Small intestine (tissue), 7 donors: ENCODE measurements around the gene TGFBR1. TPM values are rescaled to one million over a fixed set of nuclear protein-coding genes. Genes with fewer than 3 reads are reported as not detected.

Source experiments
- DNase-seq, 2 donors: peaks; one replicate each; pipeline versions ENCODE4 v3.0.0 to v3.0.0-alpha.2; 2013
- FAIRE-seq: peaks from 2 replicates; lab custom pipeline; 2012; peaks lifted over from hg19 to GRCh38; lab: Jason Lieb, UNC
- H3K27ac ChIP-seq, 3 donors: one replicate each; pipeline ENCODE4 v1.5.1; 2013; ENCODE audit warnings: low read length in 2 of 3, mild to moderate bottlenecking in 2 of 3, control low read depth in 1 of 3, inconsistent platforms in 1 of 3, low read depth in 1 of 3, moderate library complexity in 1 of 3
- H3K27me3 ChIP-seq, 3 donors: one replicate each; pipeline ENCODE4 v1.6.1; 2013; ENCODE audit warnings: low read length in 3 of 3, inconsistent platforms in 1 of 3; ENCODE audit not compliant: control insufficient read depth in 3 of 3, insufficient read depth in 3 of 3
- H3K36me3 ChIP-seq, 3 donors: one replicate each; pipeline ENCODE4 v1.6.1; 2013; ENCODE audit warnings: low read length in 3 of 3, inconsistent platforms in 1 of 3, low read depth in 1 of 3, mild to moderate bottlenecking in 1 of 3, moderate library complexity in 1 of 3; ENCODE audit not compliant: control insufficient read depth in 3 of 3, insufficient read depth in 2 of 3
- H3K4me1 ChIP-seq, 3 donors: one replicate each; pipeline ENCODE4 v1.6.1; 2013; ENCODE audit warnings: low read length in 2 of 3, inconsistent platforms in 1 of 3, low read depth in 1 of 3, mild to moderate bottlenecking in 1 of 3, moderate library complexity in 1 of 3; ENCODE audit not compliant: control insufficient read depth in 3 of 3, insufficient read depth in 2 of 3
- H3K4me3 ChIP-seq, 3 donors: one replicate each; pipeline ENCODE4 v1.5.1; 2013; ENCODE audit warnings: low read length in 3 of 3, control low read depth in 1 of 3, inconsistent platforms in 1 of 3, low read depth in 1 of 3, mild to moderate bottlenecking in 1 of 3, moderate library complexity in 1 of 3
- H3K9me3 ChIP-seq, 2 donors: one replicate each; pipeline ENCODE4 v1.6.1; 2013; ENCODE audit warnings: low read depth in 1 of 2, low read length in 1 of 2; ENCODE audit not compliant: control insufficient read depth in 2 of 2, insufficient read depth in 1 of 2
- WGBS, 3 donors: extraction: QIAGEN DNeasy Blood & Tissue Kit; methylation state at CpG; one replicate each; pipeline ENCODE4 v1.1.7; 2013; 5-methylcytosine and 5-hydroxymethylcytosine counted together
- polyA plus RNA-seq, 4 donors: library from polyadenylated mRNA; stranded (reverse) in 3 of 4; unstranded in 1 of 4; fragments of 200-250 nt in 3 of 4; fragments of 120-200 nt in 1 of 4; gene quantifications; one replicate each; pipeline versions ENCODE4 v1.2.1 to v1.2.3, GENCODE V29; 2013
- donor health status: healthy with polysubstance abuse.
- donor health status: control.
- donor health status: control.
- donor health status: Bipolar disorder and iron deficiency.
- donor health status: healthy.

The TGFBR1 gene
- polyA plus RNA-seq, 4 donors: 3.8 to 16.2 (median 6.8) TPM

GRCh38 chr9:99173570-99174504 is 68.9 kb downstream of the TGFBR1 start:
- Histone ChIP-seq H3K9me3 (no peaks in the 10 kb centered on the region), H3K27me3 (no peaks in the 10 kb centered on the region), H3K4me1 (peaks cover 0 to 66% (median 0%) of the 10 kb centered on the region in 3 donors), H3K36me3 (no peaks in the 10 kb centered on the region), H3K4me3 (no peak overlapping the region), H3K27ac (peak overlapping the region in 1 of 3 donors; percentile 21)
- WGBS, 3 donors: 40 to 63% (median 55%) methylated on average over 10 of the region's 10 CpGs
- FAIRE-seq: no peak
- peak; percentile 15 to 56 for DNase-seq

- 18 to 50% (median 42%) methylated on average over 4 of the region's 4 CpGs for WGBS, 3 donors
- H3K27me3 ChIP-seq: no peaks in the 10 kb centered on the region
- peak; percentile 10 to 82 for DNase-seq
- H3K36me3 ChIP-seq: no peaks in the 10 kb centered on the region
- H3K27ac ChIP-seq: peak overlapping the region in 1 of 3 donors; percentile 74
- no peaks in the 10 kb centered on the region for H3K9me3 ChIP-seq
- H3K4me3 ChIP-seq: no peak overlapping the region
- H3K4me1 ChIP-seq: peaks cover 0 to 56% (median 0%) of the 10 kb centered on the region in 3 donors
- FAIRE-seq: no peak
These were observed 71.7 kb downstream of the TGFBR1 start for GRCh38 chr9:99176527-99177013.

- H3K27me3 ChIP-seq: no peaks in the 10 kb centered on the region
- no peak overlapping the region for H3K27ac ChIP-seq
- 90 to 93% (median 90%) methylated on average over 8 of the region's 8 CpGs for WGBS, 3 donors
- H3K36me3 ChIP-seq: no peaks in the 10 kb centered on the region
- no peaks in the 10 kb centered on the region for H3K9me3 ChIP-seq
- H3K4me3 ChIP-seq: no peak overlapping the region
- DNase-seq (no peak), FAIRE-seq (no peak)
- H3K4me1 ChIP-seq: peaks cover 0 to 44% (median 0%) of the 10 kb centered on the region in 3 donors
These were observed 72.9 kb downstream of the TGFBR1 start for GRCh38 chr9:99177576-99178366.

- DNase-seq (no peak), FAIRE-seq (no peak)
- Histone ChIP-seq H3K4me1 (peaks cover 0 to 31% (median 0%) of the 10 kb centered on the region in 3 donors), H3K36me3 (no peaks in the 10 kb centered on the region), H3K27ac (no peak overlapping the region), H3K4me3 (no peak overlapping the region), H3K27me3 (no peaks in the 10 kb centered on the region), H3K9me3 (no peaks in the 10 kb centered on the region)
- WGBS, 3 donors: 93 to 94% (median 93%) methylated on average over 17 of the region's 17 CpGs
These were observed 74.3 kb downstream of the TGFBR1 start for GRCh38 chr9:99178912-99179872.

GRCh38 chr9:99180199-99180598 is 75.3 kb downstream of the TGFBR1 start:
- WGBS, 3 donors: 94 to 100% (median 94%) methylated on average over 1 of the region's 1 CpG

GRCh38 chr9:99180662-99181061 is 75.7 kb downstream of the TGFBR1 start:
- H3K4me1 ChIP-seq: peaks cover 0 to 25% (median 0%) of the 10 kb centered on the region in 3 donors
- DNase-seq (no peak), FAIRE-seq (no peak)
- no peak overlapping the region for H3K4me3 ChIP-seq
- H3K27me3 ChIP-seq: no peaks in the 10 kb centered on the region
- WGBS, 3 donors: 81 to 90% (median 87%) methylated on average over 9 of the region's 9 CpGs
- H3K9me3 ChIP-seq: no peaks in the 10 kb centered on the region
- H3K27ac ChIP-seq: no peak overlapping the region
- H3K36me3 ChIP-seq: no peaks in the 10 kb centered on the region

More at GRCh38 chr9:99180199-99180598, 75.3 kb downstream of the TGFBR1 start:
- FAIRE-seq (no peak), DNase-seq (no peak)
- Histone ChIP-seq H3K36me3 (no peaks in the 10 kb centered on the region), H3K4me1 (peaks cover 0 to 29% (median 0%) of the 10 kb centered on the region in 3 donors), H3K4me3 (no peak overlapping the region), H3K27ac (no peak overlapping the region), H3K9me3 (no peaks in the 10 kb centered on the region), H3K27me3 (no peaks in the 10 kb centered on the region)

GRCh38 chr9:99181206-99181605 is 76.3 kb downstream of the TGFBR1 start:
- 80 to 88% (median 80%) methylated on average over 2 of the region's 2 CpGs for WGBS, 3 donors
- peaks cover 0 to 24% (median 0%) of the 10 kb centered on the region in 3 donors for H3K4me1 ChIP-seq
- FAIRE-seq (no peak), DNase-seq (no peak)
- H3K4me3 ChIP-seq: no peak overlapping the region
- no peaks in the 10 kb centered on the region for H3K36me3 ChIP-seq
- H3K27ac ChIP-seq: no peak overlapping the region
- no peaks in the 10 kb centered on the region for H3K9me3 ChIP-seq
- no peaks in the 10 kb centered on the region for H3K27me3 ChIP-seq
